ENCODE measurements around the gene CMTM1. TPM values are rescaled to one million over a fixed set of nuclear protein-coding genes. Genes with fewer than 3 reads are reported as not detected.

The CMTM1 gene
- total and polyA plus RNA-seq, 2 experiments from 2014 or later, result 1.4 to 1.9 TPM

GRCh38 chr16:66590322-66590721 is 24.1 kb downstream of the CMTM1 start:
- Mint-ChIP-seq H3K27me3 (ENCODE audit: insufficient read depth, low read depth, poor library complexity) (peaks cover 13% of the 10 kb centered on the region), H3K9me3 (no peaks in the 10 kb centered on the region), H3K27ac (no peak overlapping the region), H3K4me3 (no peak overlapping the region), H3K4me1 (peaks cover 26% of the 10 kb centered on the region), H3K36me3 (ENCODE audit: low read depth) (no peaks in the 10 kb centered on the region)
- TF ChIP-seq JUNB (IDR thresholded peaks at IDR 0.05; ENCODE audit: unreplicated experiment) (no peak), NANOG (IDR thresholded peaks at IDR 0.05; ENCODE audit: borderline replicate concordance) (no peak), CREB1 (CRISPR knock-in tag; IDR thresholded peaks at IDR 0.05; ENCODE audit: low read depth) (no peak), ZNF462 (CRISPR knock-in tag; IDR thresholded peaks at IDR 0.05) (no peak), ZNF114 (CRISPR knock-in tag; IDR thresholded peaks at IDR 0.05) (no peak), CTCF (conservative IDR thresholded peaks at IDR 0.05; ENCODE audit: low read depth in 2 of 2) (no peak), EZH2 (IDR thresholded peaks at IDR 0.05; ENCODE audit: low read depth, unreplicated experiment) (no peak), POLR2AphosphoS5 (IDR thresholded peaks at IDR 0.05; ENCODE audit: low read depth) (no peak), ETS1 (IDR thresholded peaks at IDR 0.05) (no peak), EZH2phosphoT487 (IDR thresholded peaks at IDR 0.05; ENCODE audit: unreplicated experiment) (no peak), REST (IDR thresholded peaks at IDR 0.05; ENCODE audit: unreplicated experiment) (no peak), STAT1 (IDR thresholded peaks at IDR 0.05; ENCODE audit: unreplicated experiment) (no peak), ZNF331 (CRISPR knock-in tag; IDR thresholded peaks at IDR 0.05; ENCODE audit: low read depth) (no peak)
- DNase-seq (ENCODE audit: low spot score), result no peak
- Histone ChIP-seq H3K4me3 (no peak overlapping the region), H3K27me3 (ENCODE audit: insufficient read depth) (no peaks in the 10 kb centered on the region), H3K79me2 (replicated peaks; ENCODE audit: insufficient read depth) (no peaks in the 10 kb centered on the region), H3K36me3 (ENCODE audit: insufficient read depth) (no peaks in the 10 kb centered on the region), H4K20me1 (replicated peaks; ENCODE audit: insufficient read depth) (no peaks in the 10 kb centered on the region), H3K4me2 (no peak overlapping the region), H2AFZ (no peak overlapping the region), H3K4me1 (ENCODE audit: insufficient read depth) (peaks cover 3% of the 10 kb centered on the region; the same call in 1 of the 2 replicates), H3F3A (replicated peaks; ENCODE audit: low read depth) (no peaks in the 10 kb centered on the region), H3K9me2 (ENCODE audit: insufficient read depth) (no peaks in the 10 kb centered on the region), H3K27ac (ENCODE audit: low read depth) (no peak overlapping the region)
- ATAC-seq, result no peak
